HG03060 (cell line): ENCODE results near the gene TEX48.

Source experiments
- ATAC-seq: cut with Tn5 transposase; IDR thresholded peaks from one replicate; pipeline ENCODE4 v1.9.1; 2021; ENCODE audit warnings: low read depth, moderate number of reproducible peaks; ENCODE audit not compliant: unreplicated experiment

The TEX48 gene

DNA sequence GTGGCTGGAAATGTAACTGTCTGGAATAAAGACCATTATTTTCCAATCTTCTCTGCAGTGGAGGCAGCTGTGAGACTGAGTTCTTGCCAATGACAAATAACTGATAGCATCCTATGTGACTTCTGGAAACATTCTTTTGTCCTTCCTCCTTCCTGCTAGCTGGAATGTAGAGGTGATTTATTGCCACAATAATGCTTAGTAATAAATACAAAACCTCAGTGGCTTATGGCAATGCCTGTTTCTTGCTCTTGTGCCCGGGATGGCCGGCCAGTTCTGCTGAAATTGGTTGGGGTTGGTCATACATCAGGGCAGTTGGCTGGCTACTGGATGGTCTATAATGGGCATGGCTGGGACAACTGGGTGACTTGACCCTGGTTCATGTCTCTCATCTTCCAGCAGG is 12.2 kb upstream of the TEX48 start:
- no peak for ATAC-seq

DNA sequence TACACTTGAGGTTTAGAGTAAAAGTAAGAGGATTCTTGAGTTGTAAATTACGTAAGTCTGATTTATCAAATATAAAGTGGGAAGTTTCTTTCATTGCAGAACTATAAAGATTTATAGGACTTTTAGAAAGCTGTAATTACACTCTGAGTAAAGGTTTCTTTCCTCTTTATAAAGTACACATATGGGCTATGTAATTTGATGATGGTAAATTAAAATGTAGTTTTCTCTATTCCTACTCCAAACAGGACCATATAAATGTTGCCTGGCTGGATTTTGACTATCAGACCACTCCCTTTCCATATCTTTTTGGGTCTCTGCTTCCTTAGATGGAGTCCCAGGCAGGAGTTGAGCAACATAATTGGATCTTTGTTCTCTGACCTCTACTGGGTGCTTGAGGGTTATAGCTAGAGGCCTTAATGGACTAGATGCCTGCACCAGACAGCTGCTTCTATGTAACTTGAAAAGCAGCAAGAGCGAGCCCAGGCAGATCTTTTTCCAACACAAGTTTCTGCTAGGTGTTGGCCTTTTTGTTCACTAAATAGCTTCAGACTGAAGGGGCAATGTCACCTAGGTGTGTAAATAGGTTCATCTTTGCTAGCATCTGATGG is 11.4 kb upstream of the TEX48 start:
- no peak for ATAC-seq

DNA sequence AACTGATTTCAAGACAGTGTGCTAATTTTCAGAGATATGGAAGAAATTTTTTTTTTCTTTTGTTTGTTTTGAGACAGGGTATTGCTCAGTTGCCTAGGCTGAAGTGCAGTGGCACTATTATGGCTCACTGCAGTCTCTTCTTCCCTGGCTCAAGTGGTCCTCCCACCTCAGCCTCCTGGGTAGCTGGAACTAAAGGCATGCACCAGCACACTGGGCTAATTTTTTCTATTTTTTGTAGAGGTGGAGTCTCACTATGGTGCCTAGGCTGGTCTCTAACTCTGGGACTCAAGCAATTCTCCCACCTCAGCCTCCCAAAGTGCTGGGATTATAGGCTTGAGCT is 9.9 kb upstream of the TEX48 start:
- ATAC-seq, result no peak

DNA sequence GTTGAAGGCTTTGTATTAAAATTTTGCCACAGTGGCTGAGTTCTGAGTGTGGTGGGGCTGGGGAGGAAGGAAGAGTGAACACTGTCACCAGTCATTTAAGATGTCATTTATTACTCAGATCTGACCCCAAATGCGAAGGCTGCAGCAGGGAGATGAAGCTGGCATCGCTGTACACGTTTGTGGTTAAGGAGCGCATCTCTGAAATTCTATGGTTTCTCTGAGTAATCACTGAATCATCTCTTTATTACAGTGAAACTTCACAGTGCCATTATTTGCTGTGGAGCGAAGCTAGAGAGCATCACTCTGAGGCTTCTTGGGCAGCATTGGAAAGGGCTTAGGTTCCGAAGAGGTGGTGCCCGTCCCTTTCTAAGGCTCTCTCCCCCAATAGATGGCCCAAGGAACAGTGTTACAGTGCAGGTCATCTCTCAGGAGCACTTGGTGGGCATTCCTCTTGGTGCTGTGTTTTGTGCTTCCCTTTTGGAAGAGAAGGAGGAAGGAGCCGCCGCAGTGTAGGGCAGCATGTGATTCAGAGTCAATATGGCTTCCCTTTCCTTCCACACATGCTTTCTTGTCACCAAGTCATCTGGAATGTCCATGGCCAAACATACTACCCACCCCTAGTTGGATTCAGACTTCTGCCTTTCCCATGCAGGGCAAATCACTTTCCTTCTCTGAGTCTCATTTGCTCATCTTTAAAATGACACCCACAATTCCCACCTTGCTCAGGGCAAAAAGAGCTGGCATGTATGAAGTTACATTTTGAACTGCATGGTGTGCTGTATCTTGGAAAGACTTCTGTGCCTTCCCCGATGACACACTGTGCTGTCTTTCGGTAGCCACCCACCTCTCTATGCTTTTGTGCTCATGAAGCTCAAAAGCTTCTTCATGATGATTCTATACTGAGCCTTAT is 9.3 kb upstream of the TEX48 start:
- ATAC-seq, result peak; percentile 81

DNA sequence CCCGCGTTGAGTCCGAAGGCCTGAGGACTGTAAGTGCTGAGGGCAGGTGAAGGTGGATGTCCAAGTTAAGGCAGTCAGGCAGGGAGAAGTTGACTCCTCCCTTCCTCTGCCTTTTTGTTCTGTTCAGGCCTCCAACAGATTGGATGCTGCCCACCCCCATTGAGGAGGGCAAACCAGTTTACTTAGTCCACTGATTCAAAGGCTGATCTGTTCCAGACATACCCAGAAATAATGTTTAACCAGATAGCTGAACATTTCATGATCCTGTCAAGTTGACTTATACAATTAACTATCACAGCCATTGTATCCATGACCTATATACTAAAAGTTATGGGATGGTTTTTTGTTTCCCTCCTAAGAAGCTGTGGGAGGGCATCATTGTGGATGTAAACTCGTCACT is 8.3 kb upstream of the TEX48 start:
- no peak for ATAC-seq

DNA sequence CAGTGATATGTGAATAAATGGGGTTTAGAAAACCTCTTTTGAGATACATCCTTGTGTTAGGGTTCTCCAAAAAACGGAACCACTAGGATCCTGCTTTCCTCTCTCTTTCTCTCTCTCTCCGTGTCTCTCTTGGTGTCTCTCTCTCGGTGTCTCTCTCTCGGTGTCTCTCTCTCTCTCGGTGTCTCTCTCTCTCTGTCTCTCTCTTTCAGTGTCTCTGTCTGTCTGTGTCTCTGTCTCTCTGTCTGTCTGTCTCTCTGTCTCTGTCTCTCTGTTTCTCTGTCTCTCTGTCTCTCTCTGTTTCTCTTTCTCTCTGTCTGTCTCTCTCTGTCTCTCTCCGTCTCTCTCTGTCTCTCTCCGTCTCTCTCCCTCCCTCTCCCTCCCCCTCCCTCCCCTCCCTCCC is 7.8 kb upstream of the TEX48 start:
- no peak for ATAC-seq

DNA sequence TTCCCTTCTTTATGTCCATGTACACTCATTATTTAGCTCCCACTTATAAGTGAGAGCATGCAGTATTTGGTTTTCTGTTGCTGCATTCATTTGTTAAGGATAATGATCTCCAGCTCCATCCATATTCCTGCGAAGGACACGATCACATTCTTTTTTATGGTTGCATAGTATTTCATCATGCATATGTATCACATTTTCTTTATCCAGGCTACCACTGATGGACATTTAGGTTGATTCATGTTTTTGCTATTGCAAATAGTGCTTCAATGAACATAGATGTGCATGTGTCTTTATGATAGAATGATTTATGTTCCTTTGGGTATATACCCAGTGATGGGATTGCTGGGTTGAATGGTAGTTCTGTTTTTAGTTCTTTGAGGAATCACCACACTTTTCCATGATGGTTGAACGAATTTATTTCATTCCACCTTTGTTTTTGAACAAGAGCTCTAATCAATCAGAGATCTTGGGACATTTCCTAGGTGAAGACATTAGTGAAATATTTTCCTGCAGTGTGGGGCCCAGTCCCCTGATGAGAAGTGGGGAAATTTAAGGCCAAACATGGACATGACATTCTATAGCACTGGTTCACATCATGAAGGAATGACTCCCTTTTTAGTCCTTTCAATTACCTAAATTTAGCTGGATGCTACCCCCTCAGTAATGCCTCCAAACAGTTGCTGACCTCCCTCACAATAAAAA is 7.1 kb upstream of the TEX48 start:
- ATAC-seq, result no peak

DNA sequence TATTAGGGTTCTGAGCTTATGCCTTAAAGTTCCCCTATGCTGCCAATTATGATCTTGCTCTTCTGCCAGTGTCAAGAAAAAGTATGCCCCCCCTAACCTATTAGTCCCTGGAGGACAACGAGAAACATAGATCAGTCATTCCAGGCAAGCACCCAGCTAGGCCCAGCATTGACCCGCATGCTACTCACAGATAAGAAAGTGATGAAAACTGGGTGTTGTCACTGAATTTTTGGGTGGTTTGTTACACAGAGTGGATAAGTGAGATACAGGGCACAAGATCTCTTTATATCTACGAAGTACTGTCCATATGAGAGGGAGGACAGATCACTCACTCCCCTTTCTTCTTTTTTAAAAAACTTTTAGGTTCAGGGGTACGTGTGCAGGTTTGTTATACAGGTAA is 6.4 kb upstream of the TEX48 start:
- no peak for ATAC-seq

DNA sequence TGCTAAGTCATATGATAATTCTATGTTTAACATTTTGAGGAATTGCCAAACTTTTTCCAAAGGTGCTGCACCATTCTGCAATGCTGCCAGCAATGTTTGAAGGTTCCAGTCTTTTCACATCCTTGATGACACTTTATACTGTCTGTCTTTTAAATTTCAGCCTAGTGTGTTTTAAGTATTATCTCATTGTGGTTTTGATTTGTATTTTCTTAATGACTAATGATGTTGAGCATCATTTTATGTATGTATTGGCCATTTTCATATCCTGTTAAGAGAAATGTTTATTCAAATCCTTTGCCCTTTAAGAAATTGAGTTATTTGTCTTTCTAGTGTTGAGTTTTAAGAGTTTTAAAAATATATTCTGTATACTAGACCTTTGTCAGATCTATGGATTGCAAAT is 5.0 kb upstream of the TEX48 start:
- no peak for ATAC-seq

DNA sequence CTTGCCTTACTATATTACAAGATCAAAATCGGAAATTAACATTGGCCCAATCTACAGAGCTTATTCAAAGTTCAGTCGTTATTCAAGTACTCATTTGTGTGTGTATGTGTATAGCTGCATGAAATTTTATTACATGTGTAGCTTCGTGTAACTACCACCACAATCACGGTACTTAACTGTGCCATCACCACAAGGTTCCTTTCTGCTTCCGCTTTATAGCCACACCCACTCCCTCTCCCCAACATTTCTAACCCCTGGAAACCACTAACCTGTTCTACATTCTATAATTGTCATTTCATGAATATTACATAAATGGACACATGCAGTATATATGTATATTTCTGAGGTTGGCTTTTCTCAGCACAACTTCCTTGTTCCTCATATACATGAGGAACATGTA is 4.0 kb upstream of the TEX48 start:
- no peak for ATAC-seq

DNA sequence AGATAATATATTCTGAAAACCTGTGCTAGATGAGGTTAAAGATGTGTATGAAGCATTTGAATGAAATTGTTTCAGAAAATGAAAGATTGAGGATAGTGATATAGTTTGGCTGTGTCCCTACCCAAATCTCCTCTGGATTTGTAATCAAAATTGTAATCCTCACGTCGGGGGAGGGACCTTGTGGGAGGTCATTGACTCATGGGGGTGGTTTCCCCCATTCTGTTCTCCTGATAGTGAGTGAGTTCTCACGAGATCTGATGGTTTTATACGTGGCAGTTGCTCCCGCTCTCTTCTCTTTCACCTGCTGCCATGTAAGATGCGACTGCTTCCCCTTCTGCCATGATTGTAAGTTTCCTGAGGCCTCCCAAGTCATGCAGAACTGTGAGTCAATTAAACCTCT is 2.0 kb upstream of the TEX48 start:
- no peak for ATAC-seq

DNA sequence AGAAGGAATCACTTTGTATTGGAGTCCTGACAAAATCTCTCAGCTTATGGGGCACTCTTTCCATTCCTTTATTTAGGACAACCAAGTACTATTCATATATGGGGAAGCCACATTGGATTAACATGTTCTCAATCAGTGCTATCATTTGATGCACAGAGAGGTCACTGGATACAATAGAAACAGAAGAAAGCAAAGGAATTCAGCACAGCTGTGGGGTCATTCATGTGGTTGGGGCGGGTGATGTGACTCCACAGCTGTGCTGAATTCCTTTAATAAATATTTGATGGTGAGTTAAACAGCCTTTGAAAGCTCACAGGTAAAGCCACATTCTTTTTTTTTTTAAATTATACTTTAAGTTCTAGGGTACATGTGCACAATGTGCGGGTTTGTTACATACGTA is 854 bp upstream of the TEX48 start:
- no peak for ATAC-seq

DNA sequence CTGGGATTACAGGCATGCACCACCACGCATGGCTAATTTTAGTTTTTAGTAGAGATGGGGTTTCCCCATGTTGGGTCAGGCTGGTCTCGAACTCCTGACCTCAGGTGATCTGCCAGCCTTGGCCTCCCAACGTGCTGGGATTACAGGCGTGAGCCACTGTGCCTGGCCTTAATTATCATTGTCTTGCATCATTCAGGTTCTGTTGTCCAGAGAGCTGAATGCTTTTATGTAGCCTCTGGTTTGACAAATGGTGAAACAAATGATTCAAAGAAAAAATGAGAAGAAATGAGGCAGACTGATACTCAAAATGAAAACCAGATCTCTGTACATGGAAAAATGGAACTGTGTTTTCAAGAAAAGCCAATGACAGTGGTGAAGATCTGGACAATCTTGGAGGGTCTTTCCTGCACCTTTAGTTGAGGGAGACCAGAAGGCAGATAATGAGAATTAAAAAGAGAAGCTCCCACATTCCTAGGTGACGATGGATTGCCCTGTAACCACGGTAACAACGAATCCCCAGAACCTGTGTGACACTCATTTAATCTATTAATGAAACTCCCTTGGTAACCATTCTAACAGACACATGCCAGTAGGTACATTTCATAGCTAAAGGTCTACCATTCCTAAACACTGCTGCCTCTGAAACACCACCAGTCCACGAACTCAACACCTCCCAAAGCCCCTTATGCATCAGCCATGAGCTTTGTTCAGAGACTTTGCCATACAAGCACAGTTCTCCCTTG is 1.6 kb downstream of the TEX48 start:
- no peak for ATAC-seq

DNA sequence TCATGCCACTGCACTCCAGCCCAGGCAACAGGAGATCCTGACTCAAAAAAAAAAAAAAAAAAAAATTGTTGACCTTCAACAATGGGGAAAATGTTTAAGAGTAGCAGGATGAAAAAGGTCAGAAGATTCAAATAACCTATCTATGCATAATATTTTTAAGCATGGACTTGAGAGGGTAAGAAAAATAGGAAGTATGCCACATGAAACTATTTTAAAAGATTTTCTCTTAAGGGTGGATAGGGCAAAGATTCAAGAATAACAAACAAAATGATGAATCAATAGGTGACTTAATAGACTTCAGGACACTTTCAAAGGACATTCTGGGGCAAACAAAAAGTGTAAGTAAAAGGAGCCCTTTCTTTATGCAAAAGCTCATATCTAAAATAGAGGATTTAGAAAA is 3.2 kb downstream of the TEX48 start:
- no peak for ATAC-seq

DNA sequence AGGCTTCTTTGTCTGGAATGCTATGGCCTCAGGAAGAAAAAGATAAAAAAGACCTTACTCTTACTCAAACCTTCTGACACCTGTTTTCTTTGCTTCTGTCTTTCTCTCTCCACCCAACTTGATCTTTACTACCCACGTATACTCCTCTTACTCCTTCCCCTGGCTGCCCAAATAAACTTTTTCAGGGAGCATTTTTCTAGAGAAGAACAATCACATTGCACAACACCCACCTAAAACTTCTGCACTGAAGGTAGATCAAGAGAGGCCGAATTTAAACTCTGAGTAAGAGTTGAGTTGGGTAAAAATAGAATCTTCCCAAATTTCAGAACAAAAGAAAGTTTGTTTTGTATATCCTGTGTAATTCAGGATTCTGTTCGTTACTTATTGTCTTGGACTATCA is 3.9 kb downstream of the TEX48 start:
- ATAC-seq, result no peak

DNA sequence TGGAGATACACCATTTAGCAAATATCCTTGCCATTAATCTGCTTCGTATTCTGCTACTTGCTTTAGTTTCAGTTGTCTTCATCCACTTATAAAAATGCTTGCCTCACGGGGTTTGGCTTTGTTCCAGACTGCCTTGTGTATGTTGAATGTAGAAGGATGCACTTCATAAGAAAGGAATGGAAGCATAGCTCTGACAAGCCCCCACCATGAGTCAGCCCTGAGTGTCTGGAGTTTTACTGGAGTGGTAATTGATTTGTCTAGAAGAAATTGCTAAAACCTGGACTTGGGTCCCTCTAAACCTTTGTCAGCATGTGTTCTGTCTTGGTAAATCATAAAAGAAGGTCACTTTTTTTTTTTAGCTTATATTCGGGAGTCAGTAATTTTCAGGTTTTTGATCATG is 4.6 kb downstream of the TEX48 start:
- ATAC-seq, result no peak

DNA sequence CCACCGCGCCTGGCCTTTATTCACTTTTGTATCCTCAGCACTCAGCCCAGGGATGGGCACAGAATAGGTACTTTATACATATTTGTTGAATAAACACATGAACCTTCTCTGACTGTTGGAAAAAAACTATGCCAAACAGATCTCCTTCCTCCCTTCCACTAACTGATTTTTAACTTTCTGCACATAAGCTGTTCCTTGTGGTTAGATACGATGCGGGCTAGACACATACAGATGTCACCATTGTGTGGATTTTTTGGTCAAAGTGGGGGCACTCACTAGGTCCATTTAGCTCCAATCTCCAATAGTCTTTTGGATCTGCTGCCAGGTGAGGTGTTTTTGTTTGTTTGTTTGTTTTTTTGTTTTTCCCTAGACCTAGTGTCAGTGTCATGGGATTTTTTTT is 5.1 kb downstream of the TEX48 start:
- no peak for ATAC-seq

DNA sequence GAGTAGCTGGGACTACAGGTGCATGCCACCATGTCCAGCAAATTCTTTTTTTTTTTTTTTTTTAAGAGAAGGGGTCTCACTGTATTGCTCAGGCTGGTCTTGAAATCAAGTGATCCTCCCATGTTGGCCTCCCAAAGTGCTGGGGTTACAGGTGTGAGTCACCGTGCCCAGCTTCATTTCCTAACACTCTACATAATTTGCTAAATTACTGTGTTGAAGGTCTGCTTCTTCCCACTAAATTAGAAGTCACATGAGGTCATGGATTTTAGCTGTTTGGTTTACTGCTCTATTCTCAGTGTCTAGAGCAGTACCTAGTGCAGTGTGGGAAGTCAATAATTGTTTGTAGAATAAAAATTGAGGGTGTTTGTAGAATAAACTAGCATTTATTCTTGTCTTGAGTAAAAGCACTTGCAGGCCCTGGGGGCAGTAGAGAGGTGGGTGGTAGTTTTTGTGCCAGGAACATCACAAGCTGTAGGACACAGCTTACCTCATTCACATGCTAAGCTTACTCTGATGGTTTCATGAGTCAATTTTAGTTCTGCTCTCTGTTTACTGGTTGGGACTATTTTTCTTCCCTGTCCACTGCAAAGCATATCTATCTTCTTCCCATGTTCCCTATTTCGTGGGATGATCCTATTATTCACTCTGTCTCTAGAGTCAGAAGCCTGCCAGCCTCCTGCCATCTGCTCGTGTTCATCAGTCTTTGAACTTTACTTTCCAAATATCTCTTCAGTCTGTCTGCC is 7.0 kb downstream of the TEX48 start:
- no peak for ATAC-seq

DNA sequence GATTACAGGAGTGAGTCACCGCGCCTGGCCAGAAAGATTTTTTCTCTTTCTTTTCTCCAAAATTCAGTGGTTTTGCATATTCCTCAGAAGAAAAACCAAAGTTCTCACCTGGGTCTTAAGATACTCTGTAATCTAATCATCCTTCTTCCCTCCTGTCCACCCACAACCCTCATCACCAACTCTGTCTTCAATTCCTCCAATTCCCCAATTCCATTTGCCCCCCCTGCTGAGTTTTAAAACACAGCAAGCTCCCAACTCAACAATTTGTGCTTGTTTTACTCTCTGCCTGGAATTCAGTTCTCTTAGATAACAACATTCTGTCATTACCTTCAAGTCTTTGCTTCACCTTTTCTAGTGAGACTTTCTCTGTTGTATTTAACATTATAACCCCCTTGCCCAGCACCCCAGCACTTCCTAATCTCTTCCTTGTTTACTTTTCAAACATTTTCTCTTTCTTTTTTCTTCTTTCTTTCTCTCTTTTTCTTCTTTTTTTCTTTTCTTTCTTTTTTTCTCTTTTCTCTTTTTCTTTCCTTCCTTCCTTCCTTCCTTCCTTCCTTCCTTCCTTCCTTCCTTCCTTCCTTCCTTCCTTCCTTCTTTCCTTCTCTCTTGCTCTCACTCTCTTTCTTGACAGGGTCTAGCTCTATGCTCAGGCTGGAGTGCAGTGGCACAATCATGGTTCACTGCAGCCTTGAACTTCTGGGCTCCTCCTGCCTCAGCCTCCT is 7.8 kb downstream of the TEX48 start:
- no peak for ATAC-seq

DNA sequence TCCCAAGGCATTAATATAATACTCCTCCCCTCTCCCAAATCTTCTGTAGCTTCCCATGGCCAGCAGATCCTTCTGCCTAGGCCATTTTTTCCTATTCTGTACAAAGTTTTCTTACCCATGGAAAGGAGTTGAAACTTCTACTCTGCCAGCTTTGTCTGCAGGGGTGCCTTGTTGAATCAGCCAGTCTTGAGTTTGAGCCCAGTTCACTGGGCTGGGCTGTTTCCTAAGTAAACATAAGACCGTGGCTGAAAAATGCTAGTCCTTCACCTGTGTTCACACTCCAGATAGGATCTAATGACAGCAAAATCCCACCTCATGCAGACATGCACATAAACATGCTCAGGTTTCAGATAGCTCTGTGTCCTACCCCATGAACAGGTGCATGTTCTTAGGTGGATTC is 10.4 kb downstream of the TEX48 start:
- ATAC-seq, result no peak
